MCF 10A (cell line): ENCODE measurements around the gene RPL7A. TPM values are rescaled to one million over a fixed set of nuclear protein-coding genes. Genes with fewer than 3 reads are reported as not detected.
A peak's percentile ranks its signal among the peaks of the same experiment; 100 is the strongest.
"Not testable (repeated sequence)": the region's sequence is repeated elsewhere in the genome, so short reads cannot be mapped to it uniquely, and the experiment has no call there.

ENCODE experiments used
- BruUV-seq: library from RNA; stranded (reverse); fragments of 400-500 nt; replicated peaks from 2 replicates; lab custom pipeline; 2021; lab: Mats Ljungman, UMichigan
- CTCF ChIA-PET: fragments of 300-600 bp; sonication (Branson Sonifier 250); formaldehyde crosslinking; extraction: SDS; loops from one replicate; lab custom pipeline; 2021; ENCODE audit warnings: antibody characterized with exemption, inconsistent platforms; lab: Yijun Ruan, JAX
- POLR2A ChIA-PET: fragments of 300-600, 350-650 bp; sonication (Branson Sonifier 250); formaldehyde crosslinking; extraction: SDS; loops from one replicate; lab custom pipeline; 2020; ENCODE audit warnings: antibody characterized with exemption, inconsistent platforms; lab: Yijun Ruan, JAX
- DNase-seq: peaks from one replicate; pipeline ENCODE4 v3.0.0-alpha.2; 2018; ENCODE audit not compliant: unreplicated experiment
- H3K27ac Mint-ChIP-seq: one replicate; pipeline ENCODE4 v1.8.0; 2022; ENCODE audit warnings: mild to moderate bottlenecking, low read depth, mixed read lengths; ENCODE audit not compliant: unreplicated experiment
- H3K27me3 Mint-ChIP-seq: one replicate; pipeline ENCODE4 v1.8.0; 2022; ENCODE audit warnings: mixed read lengths; ENCODE audit not compliant: insufficient read depth, unreplicated experiment
- H3K36me3 Mint-ChIP-seq: one replicate; pipeline ENCODE4 v1.8.0; 2022; ENCODE audit warnings: mild to moderate bottlenecking, moderate library complexity, mixed read lengths; ENCODE audit not compliant: insufficient read depth, unreplicated experiment
- H3K4me1 Mint-ChIP-seq: one replicate; pipeline ENCODE4 v1.8.0; 2022; ENCODE audit warnings: mixed read lengths; ENCODE audit not compliant: insufficient read depth, unreplicated experiment
- H3K4me3 Mint-ChIP-seq: one replicate; pipeline ENCODE4 v1.8.0; 2022; ENCODE audit warnings: mild to moderate bottlenecking, moderate library complexity, mixed read lengths; ENCODE audit not compliant: unreplicated experiment
- H3K9me3 Mint-ChIP-seq: one replicate; pipeline ENCODE4 v1.8.0; 2022; ENCODE audit warnings: mixed read lengths; ENCODE audit not compliant: unreplicated experiment
- intact Hi-C: fragments of 100-400 bp; cut with micrococcal nuclease; formaldehyde crosslinking; loops from 2 replicates; pipeline ENCODE4 v1.14.1; 2022
- total RNA-seq: library from RNA; stranded (reverse); gene quantifications from 2 replicates; pipeline ENCODE4 v1.2.3, GENCODE V29; 2022
- TF ChIP-seq, protein P1 (sequence below): fragments of 200-600 bp; IDR thresholded peaks from one replicate; pipeline ENCODE4 v1.8.0; 2022; ENCODE audit warnings: antibody characterized with exemption, mild to moderate bottlenecking; ENCODE audit not compliant: unreplicated experiment

Gene RPL7A
- total RNA-seq, 1 experiment from 2014 or later: 2,129 TPM

DNA sequence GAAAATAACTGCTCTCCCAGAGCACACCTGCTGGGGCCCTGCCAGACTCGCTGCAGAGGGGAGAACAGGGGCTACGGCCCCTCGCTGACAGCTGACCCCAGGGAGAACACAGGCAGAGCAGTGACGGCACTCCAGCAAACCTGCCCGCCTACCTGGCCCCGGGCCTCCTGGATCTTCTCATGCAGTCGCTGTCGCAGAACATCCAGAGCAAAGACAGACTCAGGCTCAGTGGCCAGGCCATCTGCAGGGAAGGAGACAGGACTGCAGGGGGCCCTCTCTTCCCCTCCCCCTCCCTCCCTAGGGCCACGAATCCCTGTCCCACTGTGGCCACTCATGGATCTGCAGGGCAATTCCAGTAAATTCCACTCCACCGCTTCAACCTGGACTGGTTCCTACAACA, 14.5 kb upstream of the RPL7A start:
- no peaks in the 10 kb centered on the region for H3K27me3 Mint-ChIP-seq
- TF ChIP-seq, protein P1, sequence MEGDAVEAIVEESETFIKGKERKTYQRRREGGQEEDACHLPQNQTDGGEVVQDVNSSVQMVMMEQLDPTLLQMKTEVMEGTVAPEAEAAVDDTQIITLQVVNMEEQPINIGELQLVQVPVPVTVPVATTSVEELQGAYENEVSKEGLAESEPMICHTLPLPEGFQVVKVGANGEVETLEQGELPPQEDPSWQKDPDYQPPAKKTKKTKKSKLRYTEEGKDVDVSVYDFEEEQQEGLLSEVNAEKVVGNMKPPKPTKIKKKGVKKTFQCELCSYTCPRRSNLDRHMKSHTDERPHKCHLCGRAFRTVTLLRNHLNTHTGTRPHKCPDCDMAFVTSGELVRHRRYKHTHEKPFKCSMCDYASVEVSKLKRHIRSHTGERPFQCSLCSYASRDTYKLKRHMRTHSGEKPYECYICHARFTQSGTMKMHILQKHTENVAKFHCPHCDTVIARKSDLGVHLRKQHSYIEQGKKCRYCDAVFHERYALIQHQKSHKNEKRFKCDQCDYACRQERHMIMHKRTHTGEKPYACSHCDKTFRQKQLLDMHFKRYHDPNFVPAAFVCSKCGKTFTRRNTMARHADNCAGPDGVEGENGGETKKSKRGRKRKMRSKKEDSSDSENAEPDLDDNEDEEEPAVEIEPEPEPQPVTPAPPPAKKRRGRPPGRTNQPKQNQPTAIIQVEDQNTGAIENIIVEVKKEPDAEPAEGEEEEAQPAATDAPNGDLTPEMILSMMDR: no peak
- H3K36me3 Mint-ChIP-seq: peaks cover 45% of the 10 kb centered on the region
- POLR2A ChIA-PET: interaction anchor here (0.9 to 2.6 kb wide), 3 partner anchors 14 to 22 kb away, joined by 4 to 33 read pairs (median 9); partner anchors contain the start of genes MED22, RPL7A, SURF1 and SURF2
- peaks cover 11% of the 10 kb centered on the region for H3K4me1 Mint-ChIP-seq
- H3K27ac Mint-ChIP-seq: no peak overlapping the region
- no peaks in the 10 kb centered on the region for H3K9me3 Mint-ChIP-seq
- DNase-seq: no peak
- intact Hi-C loops: no loop called here
- H3K4me3 Mint-ChIP-seq: peak overlapping the region; percentile 93
- CTCF ChIA-PET: interaction anchor here (0.9 to 5.1 kb wide), 2 partner anchors 147 to 156 kb away, joined by 3 to 72 read pairs; no protein-coding TSS in a partner anchor
- no TSS peak for BruUV-seq

DNA sequence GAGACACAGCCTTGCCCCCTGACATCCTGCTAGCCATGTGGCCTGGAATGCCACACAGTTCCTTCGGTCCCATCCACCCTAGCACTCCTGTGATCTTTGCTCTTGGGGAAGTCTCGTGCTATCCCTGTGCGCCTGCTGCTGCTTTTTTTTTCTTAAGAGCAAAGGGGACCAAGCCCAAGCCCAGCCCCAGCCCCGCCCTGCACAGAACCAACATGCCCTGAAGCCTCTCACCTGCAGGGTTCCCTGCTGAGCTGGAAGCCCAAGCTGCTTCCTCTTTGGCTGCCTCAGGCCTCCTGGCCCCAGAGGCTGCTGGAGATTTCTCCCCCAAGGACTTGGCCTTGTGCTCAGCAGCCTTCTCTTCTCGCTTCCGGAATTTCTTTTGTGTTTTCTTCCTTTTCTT, 13.9 kb upstream of the RPL7A start:
- no peak overlapping the region for H3K27ac Mint-ChIP-seq
- no TSS peak for BruUV-seq
- TF ChIP-seq, protein P1: no peak
- ChIA-PET CTCF (interaction anchor here (0.9 to 5.1 kb wide), 3 partner anchors 33 to 156 kb away, joined by 3 to 72 read pairs (median 3); no protein-coding TSS in a partner anchor), POLR2A (interaction anchor here (0.9 to 2.6 kb wide), 4 partner anchors 13 to 148 kb away, joined by 4 to 33 read pairs (median 6); partner anchors contain the start of genes MED22, RPL7A, SURF1 and SURF2)
- no peaks in the 10 kb centered on the region for H3K9me3 Mint-ChIP-seq
- H3K4me3 Mint-ChIP-seq: peak overlapping the region; percentile 93
- no peaks in the 10 kb centered on the region for H3K27me3 Mint-ChIP-seq
- no peak for DNase-seq
- H3K36me3 Mint-ChIP-seq: peaks cover 51% of the 10 kb centered on the region
- intact Hi-C loops: no loop called here
- H3K4me1 Mint-ChIP-seq: peaks cover 6% of the 10 kb centered on the region

DNA sequence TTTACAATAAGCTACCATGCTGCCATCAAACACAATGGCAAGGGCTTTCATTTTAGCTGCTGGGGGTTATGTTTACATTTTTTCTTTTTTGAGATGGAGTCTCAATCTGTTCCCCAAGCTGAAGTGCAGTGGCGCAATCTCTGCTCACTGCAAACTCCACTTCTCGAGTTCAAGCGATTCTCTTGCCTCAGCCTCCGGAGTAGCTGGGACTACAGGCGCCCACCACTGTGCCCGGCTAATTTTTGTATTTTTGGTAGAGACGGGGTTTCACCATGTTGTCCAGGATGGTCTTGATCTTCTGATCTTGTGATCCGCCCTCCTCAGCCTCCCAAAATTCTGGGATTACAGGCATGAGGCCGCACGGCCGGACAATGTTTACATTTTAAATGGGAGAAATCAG, 13.1 kb upstream of the RPL7A start:
- Mint-ChIP-seq H3K27ac (peak overlapping the region; percentile 81), H3K4me3 (peak overlapping the region; percentile 93), H3K36me3 (peaks cover 52% of the 10 kb centered on the region)
- BruUV-seq, H3K9me3 Mint-ChIP-seq, intact Hi-C loops, DNase-seq, H3K4me1 Mint-ChIP-seq, H3K27me3 Mint-ChIP-seq: not testable (repeated sequence)
- CTCF ChIA-PET: interaction anchor here (0.6 to 1.2 kb wide), 3 partner anchors 32 to 305 kb away, joined by 3 to 4 read pairs (median 3); no protein-coding TSS in a partner anchor
- POLR2A ChIA-PET: interaction anchor here (0.6 to 2.6 kb wide), 12 partner anchors 13 to 488 kb away, joined by 3 to 33 read pairs (median 4); partner anchors contain the start of genes MED22, REXO4, RPL7A and STKLD1

DNA sequence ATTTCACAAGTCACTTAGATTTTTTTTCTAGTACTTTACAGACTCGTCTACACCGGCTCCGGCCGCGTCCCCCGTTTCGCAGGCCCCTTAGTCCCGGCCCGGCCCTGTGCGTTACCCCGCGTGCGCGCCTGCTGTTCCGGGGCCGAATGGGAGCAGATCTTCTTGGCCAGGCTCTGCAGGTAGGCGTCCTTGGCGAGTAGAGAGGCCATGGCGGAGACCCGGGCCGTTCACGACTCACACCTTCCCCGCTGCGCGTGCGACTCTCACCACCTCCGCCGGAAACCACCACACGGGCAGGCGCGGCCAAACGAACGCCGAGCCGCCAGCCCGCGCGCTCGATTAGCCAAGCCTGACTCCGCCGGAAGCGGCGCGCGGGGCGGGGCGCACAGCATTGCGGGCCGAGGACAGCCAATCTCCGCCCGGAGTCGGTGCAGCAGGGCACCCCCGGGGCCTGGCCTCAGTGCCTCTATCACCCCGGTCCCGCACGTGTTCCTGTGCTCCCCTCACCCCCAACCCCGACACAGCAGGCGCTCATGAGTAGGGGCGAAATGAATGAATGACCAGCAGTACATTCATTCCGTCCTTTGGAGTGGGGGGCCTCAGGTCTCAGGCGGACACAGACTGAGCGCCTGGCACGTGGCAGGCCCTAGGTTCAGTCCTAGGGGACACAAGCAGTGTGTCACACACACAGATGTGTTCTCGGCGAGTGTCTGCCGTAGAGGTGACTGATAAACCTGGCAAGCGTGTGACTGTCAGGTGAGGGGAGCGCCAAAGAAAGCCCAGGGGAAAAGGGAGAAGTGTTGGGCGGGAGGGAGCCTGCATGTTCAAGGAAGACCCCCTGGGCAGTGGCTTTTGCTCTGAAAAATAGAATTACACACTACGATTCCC, 11.8 kb upstream of the RPL7A start, which contains the start of gene SURF6:
SURF6 (minus strand) TSS at position 265 of the 888 bp plus-strand sequence; CDS start at position 209, 56 bp downstream.
- peaks cover 6% of the 10 kb centered on the region for H3K4me1 Mint-ChIP-seq
- TF ChIP-seq, protein P1: no peak
- POLR2A ChIA-PET: interaction anchor here (0.7 to 2.6 kb wide), 7 partner anchors 11 to 81 kb away, joined by 3 to 33 read pairs (median 4); partner anchors contain the start of genes MED22, REXO4, RPL7A and SURF1
- no peaks in the 10 kb centered on the region for H3K27me3 Mint-ChIP-seq
- H3K4me3 Mint-ChIP-seq: peak within 1 kb of the TSS; percentile 93
- H3K9me3 Mint-ChIP-seq: no peaks in the 10 kb centered on the region
- intact Hi-C loops: no loop called here
- TSS peak; percentile 87 for BruUV-seq
- peak; percentile 91 for DNase-seq
- CTCF ChIA-PET: interaction anchor here (0.6 to 1.1 kb wide), 2 partner anchors 68 to 487 kb away, joined by 3 to 4 read pairs; no protein-coding TSS in a partner anchor
- H3K27ac Mint-ChIP-seq: peak within 1 kb of the TSS; percentile 81
- peaks cover 50% of the 10 kb centered on the region for H3K36me3 Mint-ChIP-seq
